PC-9 (cell line): ENCODE results near the gene NFATC1.

Experiments used
- CTCF ChIP-seq: fragments of 200-600 bp; sonication (generic); conservative IDR thresholded peaks from 2 replicates; pipeline ENCODE4 v1.6.1; 2017; ENCODE audit warnings: mixed run types, antibody characterized with exemption, mild to moderate bottlenecking, moderate library complexity
- EZH2 ChIP-seq: fragments of 200-600 bp; sonication (generic); IDR thresholded peaks from 2 replicates; pipeline ENCODE4 v1.8.0; 2017; ENCODE audit warnings: antibody characterized with exemption, low read depth

DNA sequence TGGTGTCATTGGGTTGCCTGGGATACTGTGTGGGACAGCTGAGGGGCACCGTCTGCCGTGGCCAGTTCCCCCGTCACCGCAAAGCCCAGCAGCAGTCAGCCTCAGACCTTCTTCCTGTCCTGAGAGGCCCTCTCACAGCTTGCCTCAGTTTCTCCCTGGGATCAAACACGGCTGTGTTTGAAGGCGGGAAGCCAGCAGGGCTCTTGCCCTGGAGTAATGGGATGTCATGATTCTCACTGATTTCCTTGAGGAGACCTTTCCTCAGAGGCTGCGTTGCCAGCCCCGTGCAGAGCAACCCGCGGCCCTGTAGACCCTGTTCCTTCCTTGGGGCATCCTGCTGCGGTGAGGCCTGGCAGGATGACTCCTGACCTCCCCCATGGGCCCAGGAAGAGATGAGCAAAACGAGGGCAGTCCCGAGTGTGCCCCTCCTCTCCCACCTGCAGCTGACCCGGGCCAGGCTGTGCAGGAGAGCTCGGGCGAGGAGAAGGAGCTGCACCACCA, 13.9 kb upstream of the NFATC1 start:
- TF ChIP-seq CTCF (no peak), EZH2 (no peak)
